ENCODE data around the gene CDK5.

- TF ChIP-seq, protein P1, sequence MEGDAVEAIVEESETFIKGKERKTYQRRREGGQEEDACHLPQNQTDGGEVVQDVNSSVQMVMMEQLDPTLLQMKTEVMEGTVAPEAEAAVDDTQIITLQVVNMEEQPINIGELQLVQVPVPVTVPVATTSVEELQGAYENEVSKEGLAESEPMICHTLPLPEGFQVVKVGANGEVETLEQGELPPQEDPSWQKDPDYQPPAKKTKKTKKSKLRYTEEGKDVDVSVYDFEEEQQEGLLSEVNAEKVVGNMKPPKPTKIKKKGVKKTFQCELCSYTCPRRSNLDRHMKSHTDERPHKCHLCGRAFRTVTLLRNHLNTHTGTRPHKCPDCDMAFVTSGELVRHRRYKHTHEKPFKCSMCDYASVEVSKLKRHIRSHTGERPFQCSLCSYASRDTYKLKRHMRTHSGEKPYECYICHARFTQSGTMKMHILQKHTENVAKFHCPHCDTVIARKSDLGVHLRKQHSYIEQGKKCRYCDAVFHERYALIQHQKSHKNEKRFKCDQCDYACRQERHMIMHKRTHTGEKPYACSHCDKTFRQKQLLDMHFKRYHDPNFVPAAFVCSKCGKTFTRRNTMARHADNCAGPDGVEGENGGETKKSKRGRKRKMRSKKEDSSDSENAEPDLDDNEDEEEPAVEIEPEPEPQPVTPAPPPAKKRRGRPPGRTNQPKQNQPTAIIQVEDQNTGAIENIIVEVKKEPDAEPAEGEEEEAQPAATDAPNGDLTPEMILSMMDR (IDR thresholded peaks at IDR 0.05; ENCODE audit: low read length) = no peak
- no peak for TF ChIP-seq EZH2 (IDR thresholded peaks at IDR 0.05; ENCODE audit: borderline replicate concordance, low read length)
These were observed 38.6 kb downstream of the CDK5 start for GRCh38 chr7:151019130-151019447.
